Inferior parietal cortex (tissue), 1 donor: ENCODE data around the gene ZBTB12.
"Not testable (repeated sequence)": the region's sequence is repeated elsewhere in the genome, so short reads cannot be mapped to it uniquely, and the experiment has no call there.

ENCODE experiments used
- DNase-seq: peaks from one replicate; pipeline ENCODE4 v3.0.0-alpha.2; 2016; ENCODE audit errors: extremely low spot score

The ZBTB12 gene, protein sequence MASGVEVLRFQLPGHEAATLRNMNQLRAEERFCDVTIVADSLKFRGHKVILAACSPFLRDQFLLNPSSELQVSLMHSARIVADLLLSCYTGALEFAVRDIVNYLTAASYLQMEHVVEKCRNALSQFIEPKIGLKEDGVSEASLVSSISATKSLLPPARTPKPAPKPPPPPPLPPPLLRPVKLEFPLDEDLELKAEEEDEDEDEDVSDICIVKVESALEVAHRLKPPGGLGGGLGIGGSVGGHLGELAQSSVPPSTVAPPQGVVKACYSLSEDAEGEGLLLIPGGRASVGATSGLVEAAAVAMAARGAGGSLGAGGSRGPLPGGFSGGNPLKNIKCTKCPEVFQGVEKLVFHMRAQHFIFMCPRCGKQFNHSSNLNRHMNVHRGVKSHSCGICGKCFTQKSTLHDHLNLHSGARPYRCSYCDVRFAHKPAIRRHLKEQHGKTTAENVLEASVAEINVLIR

DNA sequence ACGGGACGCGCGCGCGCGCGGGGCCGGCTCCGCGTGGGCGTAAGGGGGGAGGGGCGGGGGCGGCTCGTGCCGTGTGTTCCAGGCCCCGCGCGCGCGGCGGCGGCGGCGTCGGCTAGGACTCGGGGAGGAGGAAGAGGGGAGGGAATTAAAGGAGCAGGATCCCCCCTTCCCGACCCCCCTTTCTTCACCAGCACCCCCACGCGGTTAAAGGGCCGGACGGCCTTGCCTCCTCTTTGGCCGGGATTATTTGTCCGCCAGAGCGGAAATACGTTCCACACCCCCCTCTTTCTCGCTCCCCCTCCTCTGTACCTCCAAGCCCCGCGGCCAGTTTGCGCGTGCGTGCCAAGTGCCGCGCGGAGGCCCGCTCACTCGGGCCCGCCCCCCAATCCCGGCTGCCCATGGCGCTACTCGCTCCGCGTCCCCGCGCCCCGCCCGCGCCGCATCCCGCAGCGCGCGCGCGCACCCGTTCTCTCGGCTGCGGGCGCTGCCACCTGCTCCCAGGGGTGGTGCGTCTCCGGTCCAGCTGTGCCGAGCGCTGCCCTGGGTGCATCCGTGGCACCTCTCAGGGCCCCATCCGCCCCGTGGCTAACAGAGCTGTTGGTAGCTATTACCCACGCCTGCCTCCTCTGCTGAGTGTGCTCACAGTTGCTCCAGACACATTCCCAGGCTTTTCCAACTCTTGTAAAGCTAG is at the start of gene ZBTB12:
Gene ZBTB12, minus strand, starts transcription at position 134 of the 691 bp plus-strand sequence. CDS start 781 bp downstream, outside the sequence.
- peak; percentile 94 for DNase-seq

DNA sequence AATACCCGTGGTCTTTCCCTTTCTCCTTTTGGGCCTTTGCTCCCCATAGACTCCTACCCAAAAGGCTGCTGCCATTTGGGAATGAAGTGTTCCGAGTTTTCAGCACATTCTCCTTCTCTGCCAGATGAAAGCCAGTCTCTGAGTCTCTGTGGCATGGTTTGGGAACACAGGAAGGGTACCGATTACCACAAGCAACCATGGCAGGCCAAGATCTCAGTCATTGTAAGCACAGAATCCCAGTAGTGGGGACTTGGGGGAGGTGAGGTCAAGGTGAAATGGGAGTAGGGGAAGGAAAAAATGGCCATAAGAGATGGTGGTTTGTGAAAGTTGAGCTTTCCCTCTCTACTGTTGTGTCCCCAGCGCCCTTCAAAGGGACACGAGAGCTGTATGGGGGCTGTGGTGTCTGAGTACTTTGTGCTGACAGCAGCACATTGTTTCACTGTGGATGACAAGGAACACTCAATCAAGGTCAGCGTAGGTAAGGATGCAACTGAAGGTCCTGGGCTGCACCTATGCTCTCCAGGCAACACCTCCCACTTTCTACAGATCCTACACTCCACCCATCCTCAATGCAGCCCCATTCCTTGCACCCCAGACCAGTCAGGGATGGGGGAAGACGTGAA is 48.2 kb upstream of the ZBTB12 start:
- no peak for DNase-seq

DNA sequence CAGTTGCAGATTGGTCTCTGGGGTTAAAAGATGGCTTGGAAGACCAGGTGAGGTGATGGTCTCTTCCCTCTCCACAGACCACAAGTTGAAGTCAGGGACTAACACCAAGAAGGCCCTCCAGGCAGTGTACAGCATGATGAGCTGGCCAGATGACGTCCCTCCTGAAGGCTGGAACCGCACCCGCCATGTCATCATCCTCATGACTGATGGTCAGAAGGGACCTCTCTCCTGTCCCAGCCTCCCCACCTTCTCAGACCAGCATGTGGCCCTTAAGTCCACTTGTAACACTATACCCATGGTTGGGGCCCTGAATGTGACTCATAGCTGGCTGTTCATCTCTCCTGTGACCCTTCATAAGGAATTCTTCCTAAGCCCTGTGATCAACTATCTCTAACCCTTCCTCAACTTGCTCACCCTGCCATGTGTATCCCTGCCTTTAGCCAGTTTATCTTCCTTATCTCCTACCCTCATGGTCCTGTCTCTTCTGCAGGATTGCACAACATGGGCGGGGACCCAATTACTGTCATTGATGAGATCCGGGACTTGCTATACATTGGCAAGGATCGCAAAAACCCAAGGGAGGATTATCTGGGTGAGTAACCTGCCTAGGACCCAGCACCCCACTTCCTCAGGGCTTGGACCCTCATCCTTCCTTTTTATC is 47.0 kb upstream of the ZBTB12 start:
- peak; percentile 9 for DNase-seq

DNA sequence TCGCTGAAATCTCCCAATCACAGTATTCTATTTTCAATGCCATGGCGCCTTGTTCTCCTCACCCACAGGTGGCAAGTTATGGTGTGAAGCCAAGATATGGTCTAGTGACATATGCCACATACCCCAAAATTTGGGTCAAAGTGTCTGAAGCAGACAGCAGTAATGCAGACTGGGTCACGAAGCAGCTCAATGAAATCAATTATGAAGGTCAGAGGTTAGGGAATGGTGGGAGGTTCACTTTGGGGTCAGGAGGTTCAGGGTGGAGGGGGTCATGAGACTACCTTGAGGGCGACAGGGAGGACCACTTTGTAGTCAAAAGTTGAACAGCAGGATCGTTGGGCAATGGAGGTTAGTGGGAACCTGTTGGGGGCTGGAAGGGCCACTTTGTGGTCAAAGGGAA is 46.4 kb upstream of the ZBTB12 start:
- no peak for DNase-seq

DNA sequence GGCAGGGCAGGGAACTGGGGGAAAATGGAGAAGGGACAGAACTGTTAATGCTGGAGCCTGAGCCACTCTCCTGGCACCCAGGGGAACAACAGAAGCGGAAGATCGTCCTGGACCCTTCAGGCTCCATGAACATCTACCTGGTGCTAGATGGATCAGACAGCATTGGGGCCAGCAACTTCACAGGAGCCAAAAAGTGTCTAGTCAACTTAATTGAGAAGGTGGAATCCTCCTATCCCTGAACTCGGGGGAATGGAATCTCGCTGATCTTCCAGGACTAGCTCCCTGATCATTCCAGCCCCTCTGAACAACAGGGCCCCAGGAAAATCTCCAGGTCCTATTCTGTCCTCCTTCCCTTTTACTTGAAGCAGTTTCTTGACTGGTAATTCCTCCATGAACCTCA is 46.0 kb upstream of the ZBTB12 start:
- DNase-seq, result no peak

DNA sequence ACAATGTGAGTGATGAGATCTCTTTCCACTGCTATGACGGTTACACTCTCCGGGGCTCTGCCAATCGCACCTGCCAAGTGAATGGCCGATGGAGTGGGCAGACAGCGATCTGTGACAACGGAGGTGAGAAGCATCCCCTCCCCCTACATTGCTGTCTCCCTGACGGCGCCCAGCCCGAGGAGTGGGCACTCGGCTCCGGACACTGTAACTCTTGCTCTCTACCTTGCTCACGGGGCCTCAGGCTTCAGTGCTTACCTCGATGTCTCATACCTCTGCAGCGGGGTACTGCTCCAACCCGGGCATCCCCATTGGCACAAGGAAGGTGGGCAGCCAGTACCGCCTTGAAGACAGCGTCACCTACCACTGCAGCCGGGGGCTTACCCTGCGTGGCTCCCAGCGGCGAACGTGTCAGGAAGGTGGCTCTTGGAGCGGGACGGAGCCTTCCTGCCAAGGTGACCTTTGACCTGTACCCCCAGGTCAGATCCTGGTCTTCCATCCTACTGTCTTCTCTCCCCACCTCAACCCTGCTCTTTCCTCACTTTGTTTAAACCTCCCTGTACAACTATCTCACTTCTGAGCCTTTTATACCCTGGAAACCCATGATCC is 45.3 kb upstream of the ZBTB12 start:
- DNase-seq, result no peak

DNA sequence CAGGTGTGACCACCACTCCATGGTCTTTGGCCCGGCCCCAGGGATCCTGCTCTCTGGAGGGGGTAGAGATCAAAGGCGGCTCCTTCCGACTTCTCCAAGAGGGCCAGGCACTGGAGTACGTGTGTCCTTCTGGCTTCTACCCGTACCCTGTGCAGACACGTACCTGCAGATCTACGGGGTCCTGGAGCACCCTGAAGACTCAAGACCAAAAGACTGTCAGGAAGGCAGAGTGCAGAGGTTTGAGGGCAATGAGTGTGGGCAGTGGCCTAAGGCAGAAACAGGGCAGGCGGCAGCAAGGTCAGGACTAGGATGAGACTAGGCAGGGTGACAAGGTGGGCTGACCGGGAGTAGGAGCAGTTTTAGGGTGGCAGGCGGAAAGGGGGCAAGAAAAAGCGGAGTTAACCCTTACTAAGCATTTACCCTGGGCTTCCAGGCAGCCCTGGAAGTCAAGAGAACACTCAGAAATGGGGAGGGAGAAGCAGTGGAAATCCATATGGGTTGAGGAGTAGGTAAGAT is 44.5 kb upstream of the ZBTB12 start:
- DNase-seq, result no peak

DNA sequence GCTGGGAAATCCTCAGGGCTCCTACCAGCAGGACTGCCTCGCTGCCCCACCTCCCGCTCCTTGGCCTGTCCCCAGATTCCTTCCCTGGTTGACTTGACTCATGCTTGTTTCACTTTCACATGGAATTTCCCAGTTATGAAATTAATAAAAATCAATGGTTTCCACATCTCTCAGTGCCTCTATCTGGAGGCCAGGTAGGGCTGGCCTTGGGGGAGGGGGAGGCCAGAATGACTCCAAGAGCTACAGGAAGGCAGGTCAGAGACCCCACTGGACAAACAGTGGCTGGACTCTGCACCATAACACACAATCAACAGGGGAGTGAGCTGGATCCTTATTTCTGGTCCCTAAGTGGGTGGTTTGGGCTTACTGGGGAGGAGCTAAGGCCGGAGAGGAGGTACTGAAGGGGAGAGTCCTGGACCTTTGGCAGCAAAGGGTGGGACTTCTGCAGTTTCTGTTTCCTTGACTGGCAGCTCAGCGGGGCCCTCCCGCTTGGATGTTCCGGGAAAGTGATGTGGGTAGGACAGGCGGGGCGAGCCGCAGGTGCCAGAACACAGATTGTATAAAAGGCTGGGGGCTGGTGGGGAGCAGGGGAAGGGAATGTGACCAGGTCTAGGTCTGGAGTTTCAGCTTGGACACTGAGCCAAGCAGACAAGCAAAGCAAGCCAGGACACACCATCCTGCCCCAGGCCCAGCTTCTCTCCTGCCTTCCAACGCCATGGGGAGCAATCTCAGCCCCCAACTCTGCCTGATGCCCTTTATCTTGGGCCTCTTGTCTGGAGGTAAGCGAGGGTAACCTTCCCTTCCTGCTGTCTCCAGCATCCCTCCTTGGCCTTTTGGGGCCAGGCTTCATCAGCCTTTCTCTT is 43.9 kb upstream of the ZBTB12 start, which contains the start of gene CFB:
Gene CFB, plus strand, starts transcription at position 589 of the 863 bp plus-strand sequence. Its CDS starts 127 bp downstream, at position 716.
- no peak for DNase-seq

DNA sequence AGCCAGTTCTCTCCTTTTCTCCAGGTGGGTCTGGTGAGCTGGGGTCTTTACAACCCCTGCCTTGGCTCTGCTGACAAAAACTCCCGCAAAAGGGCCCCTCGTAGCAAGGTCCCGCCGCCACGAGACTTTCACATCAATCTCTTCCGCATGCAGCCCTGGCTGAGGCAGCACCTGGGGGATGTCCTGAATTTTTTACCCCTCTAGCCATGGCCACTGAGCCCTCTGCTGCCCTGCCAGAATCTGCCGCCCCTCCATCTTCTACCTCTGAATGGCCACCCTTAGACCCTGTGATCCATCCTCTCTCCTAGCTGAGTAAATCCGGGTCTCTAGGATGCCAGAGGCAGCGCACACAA is 43.2 kb upstream of the ZBTB12 start:
- DNase-seq, result no peak

DNA sequence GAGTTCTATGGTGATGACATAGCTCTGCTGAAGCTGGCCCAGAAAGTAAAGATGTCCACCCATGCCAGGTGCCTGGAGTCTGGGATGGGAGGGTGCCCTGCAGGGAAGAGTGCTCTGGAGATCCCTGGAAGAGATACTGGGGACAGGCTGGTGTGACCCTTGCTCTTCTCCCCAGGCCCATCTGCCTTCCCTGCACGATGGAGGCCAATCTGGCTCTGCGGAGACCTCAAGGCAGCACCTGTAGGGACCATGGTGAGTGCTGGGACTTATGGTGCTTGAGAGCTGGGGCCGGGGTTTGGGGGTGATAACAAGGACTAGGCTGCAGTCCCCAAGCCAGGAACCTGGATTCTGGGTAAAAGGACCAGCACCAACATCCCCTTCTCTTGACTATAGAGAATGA is 41.9 kb upstream of the ZBTB12 start:
- DNase-seq, result no peak

DNA sequence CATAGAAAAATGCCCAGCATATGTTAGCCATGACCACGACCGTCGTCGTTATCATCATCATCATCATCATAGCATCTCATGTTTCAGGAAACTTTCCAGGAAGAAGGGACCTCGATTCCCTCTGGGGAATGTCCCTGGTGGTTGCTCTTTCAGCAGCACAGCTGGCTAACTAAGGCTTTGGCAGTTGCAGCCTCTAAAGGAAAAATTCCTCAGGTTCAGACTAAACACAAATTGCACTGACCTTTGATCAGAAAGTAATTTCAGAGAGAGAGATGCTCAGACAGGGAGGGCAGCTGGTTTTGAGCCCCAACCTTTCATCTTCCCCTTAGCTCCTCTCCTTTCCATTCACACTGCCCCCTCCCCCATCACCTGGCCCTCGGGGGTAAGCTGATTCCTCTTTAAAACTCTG is 38.4 kb upstream of the ZBTB12 start:
- no peak for DNase-seq

DNA sequence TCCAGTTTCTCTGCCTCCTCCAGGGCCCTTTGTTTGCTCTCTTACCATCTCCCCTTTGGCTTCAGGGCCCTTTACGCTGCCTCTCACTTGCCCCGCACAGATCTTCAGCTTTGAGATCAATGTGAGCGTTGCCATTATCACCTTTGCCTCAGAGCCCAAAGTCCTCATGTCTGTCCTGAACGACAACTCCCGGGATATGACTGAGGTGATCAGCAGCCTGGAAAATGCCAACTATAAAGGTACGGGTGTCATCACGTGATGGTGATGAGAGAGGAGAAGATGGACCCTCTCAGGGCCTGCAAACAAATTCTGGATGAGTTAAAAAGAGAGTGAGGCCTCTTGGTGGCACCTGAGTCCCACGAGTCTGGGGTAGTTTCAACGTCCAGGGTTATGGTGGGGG is 33.9 kb upstream of the ZBTB12 start:
- DNase-seq, result no peak

DNA sequence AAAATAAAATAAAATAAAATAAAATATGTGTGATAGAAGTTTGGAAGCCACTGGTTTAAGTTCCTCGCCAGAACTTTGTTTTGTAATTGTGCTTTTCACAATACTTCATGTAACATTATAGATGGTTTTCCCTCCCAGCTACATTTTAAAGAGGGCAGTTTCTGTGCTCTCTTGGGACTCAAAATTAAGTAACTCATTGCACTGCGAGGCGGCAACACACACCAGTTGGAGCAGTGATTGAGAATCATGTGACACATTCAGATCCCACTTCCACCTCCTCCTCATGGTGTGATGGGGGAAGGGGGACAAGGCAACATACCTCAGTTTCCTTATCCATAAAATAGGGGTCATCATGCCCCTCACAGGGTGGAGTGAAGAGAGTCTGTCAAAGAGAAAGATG is 33.1 kb upstream of the ZBTB12 start:
- DNase-seq, result no peak

DNA sequence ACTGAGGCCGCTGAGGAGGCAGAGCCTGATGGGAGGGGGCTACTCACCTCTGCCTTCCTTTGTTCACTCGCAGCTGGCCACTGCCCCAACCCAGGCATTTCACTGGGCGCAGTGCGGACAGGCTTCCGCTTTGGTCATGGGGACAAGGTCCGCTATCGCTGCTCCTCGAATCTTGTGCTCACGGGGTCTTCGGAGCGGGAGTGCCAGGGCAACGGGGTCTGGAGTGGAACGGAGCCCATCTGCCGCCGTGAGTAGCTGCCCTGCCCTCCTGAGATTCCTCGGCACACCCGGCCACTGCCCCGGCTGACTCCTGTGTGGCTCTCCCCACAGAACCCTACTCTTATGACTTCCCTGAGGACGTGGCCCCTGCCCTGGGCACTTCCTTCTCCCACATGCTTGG is 31.7 kb upstream of the ZBTB12 start:
- DNase-seq, result no peak

DNA sequence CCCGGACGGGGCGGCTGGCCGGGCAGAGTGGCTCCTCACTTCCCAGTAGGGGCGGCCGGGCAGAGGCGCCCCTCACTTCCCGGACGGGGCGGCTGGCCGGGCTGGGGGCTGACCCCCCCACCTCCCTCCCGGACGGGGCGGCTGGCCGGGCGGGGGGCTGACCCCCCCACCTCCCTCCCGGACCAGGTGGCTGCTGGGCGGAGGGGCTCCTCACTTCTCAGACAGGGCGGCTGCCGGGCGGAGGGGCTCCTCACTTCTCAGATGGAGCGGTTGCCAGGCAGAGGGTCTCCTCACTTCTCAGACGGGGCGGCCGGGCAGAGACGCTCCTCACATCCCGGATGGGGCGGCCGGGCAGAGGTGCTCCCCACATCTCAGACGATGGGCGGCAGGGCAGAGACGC is 30.3 kb upstream of the ZBTB12 start:
- not testable (repeated sequence) for DNase-seq

DNA sequence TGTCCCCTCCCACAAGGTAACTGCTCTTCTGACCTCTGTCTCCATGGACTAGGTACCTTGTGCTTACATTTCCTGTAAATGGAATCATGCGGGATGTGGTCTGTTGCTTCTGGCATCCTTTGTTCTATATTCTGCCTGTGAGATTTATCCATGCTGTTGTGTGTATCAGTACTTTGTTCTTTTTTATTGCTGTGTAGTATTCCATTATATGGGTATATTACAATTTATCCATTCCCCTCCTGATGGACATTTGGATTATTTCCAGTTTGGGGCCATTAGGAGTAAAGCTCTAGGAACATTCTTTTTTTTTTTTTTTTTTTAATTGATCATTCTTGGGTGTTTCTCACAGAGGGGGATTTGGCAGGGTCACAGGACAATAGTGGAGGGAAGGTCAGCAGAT is 29.1 kb upstream of the ZBTB12 start:
- DNase-seq, result no peak

DNA sequence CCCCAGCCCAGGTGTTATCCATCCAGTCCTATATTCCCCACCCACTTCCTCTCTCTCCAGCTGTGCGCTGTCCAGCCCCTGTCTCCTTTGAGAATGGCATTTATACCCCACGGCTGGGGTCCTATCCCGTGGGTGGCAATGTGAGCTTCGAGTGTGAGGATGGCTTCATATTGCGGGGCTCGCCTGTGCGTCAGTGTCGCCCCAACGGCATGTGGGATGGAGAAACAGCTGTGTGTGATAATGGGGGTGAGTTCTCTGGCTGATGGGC is 26.7 kb upstream of the ZBTB12 start:
- DNase-seq, result no peak

DNA sequence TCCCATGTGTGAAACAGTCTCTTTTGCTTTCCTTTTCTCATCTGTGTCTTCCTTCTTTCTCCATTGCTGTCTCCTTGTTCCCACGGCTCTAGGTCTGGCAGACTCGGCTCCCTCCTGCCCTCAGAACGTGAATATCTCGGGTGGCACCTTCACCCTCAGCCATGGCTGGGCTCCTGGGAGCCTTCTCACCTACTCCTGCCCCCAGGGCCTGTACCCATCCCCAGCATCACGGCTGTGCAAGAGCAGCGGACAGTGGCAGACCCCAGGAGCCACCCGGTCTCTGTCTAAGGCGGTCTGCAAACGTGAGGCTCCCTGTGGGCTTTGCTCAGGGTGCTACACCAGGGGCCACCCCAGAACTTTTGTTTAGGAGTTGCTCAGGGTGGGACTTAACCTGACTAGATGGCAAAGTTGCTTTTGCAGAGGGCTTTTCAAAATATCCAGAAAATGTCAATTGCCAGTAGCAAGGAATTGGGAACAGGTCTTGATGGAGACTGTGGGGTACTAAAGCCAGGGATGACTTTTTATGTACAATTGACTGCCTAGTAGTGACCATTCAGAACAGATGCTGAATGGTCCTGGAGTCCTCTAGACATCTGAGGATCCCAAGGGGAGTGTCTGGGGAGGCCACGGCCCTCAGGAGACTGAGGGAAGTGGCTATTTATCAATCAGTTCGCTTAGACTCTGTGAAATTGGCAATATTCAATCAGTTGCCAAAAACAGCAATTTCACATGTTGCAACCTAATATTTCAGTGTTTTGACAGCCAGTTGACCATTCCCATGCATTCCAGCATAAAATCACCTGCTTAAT is 26.2 kb upstream of the ZBTB12 start:
- no peak for DNase-seq

DNA sequence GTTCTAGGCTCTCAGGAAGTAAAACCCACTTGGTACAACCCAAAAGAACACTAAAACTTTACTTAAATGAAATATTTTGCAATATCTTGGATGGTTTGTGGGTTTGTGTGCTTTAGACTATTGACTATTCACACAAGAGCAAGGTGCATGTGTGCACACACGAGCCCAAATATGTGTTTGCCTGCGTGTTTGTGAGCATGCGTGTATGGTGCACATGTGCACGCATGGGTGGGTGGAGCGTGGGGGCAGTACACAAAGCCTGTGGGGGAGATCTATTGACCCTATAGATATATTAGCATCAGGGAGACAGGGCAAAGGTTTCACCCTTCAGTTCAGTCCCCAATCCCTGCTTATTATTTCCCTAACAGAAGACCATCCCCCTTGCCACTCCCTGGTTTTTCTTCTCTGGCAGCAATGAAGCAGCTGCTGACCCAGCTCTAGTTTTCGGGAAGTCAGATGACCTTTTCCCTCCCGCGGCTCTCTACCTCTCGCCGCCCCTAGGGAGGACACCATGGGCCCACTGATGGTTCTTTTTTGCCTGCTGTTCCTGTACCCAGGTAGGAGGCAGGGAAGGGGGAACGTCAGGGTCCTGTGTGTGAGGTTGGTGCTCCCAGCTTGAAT is 25.5 kb upstream of the ZBTB12 start, which contains the start of gene C2:
Gene C2, plus strand, starts transcription at position 476 of the 621 bp plus-strand sequence. Its CDS starts 36 bp downstream, at position 512.
- DNase-seq, result no peak
